Measurements from ENCODE around the gene WNT3. TPM values are rescaled to one million over a fixed set of nuclear protein-coding genes. Genes with fewer than 3 reads are reported as not detected.

WNT3 gene
- total RNA-seq, 2 experiments from 2014 or later = 4.9 to 5.1 TPM

- ChIA-PET CTCF (ENCODE audit: unreplicated experiment) (interaction anchor here (0.6 kb wide), 1 partner anchor 19 kb away, joined by 4 read pairs; no protein-coding TSS in a partner anchor), POLR2A (no interaction called here)
- BruUV-seq (replicated peaks) = no TSS peak
- Histone ChIP-seq H3K4me3 (ENCODE audit: low read depth, low read length, poor library complexity, severe bottlenecking) (no peak overlapping the region), H4K20me1 (ENCODE audit: insufficient read depth, low read length) (no peaks in the 10 kb centered on the region), H3K79me2 (ENCODE audit: insufficient read depth, low read depth, low read length) (no peaks in the 10 kb centered on the region), H2AFZ (ENCODE audit: low read length) (no peak overlapping the region), H3K9me2 (ENCODE audit: insufficient read depth, low read length) (no peaks in the 10 kb centered on the region), H3K36me3 (ENCODE audit: insufficient read depth, low read length) (no peaks in the 10 kb centered on the region), H3K4me2 (ENCODE audit: low read length) (no peak overlapping the region), H3K4me1 (ENCODE audit: insufficient read depth, low read length, poor library complexity, severe bottlenecking) (peaks cover 12% of the 10 kb centered on the region), H3K27ac (ENCODE audit: low read depth, low read length, poor library complexity, severe bottlenecking) (no peak overlapping the region), H3K9me3 (ENCODE audit: low read length) (no peaks in the 10 kb centered on the region)
- intact Hi-C loops (cut with micrococcal nuclease; ENCODE audit: unreplicated experiment) = no loop called here
- TF ChIP-seq EZH2phosphoT487 (IDR thresholded peaks at IDR 0.05; ENCODE audit: borderline replicate concordance, low read depth, low read length) (no peak), CTCF (conservative IDR thresholded peaks at IDR 0.05; ENCODE audit: low read length) (no peak)
- DNase-seq (ENCODE audit: low spot score) = no peak
Measured at GRCh38 chr17:46821482-46822387, 3.2 kb upstream of the WNT3 start.

GRCh38 chr17:46820592-46821450 lies 2.3 kb upstream of the WNT3 start:
- Histone ChIP-seq H3K36me3 (ENCODE audit: insufficient read depth, low read length) (no peaks in the 10 kb centered on the region), H3K4me2 (ENCODE audit: low read length) (no peak overlapping the region), H3K4me3 (ENCODE audit: low read depth, low read length, poor library complexity, severe bottlenecking) (no peak overlapping the region), H4K20me1 (ENCODE audit: insufficient read depth, low read length) (no peaks in the 10 kb centered on the region), H3K27ac (ENCODE audit: low read depth, low read length, poor library complexity, severe bottlenecking) (no peak overlapping the region), H3K4me1 (ENCODE audit: insufficient read depth, low read length, poor library complexity, severe bottlenecking) (peaks cover 12% of the 10 kb centered on the region), H3K9me2 (ENCODE audit: insufficient read depth, low read length) (no peaks in the 10 kb centered on the region), H3K9me3 (ENCODE audit: low read length) (no peaks in the 10 kb centered on the region), H3K79me2 (ENCODE audit: insufficient read depth, low read depth, low read length) (no peaks in the 10 kb centered on the region), H2AFZ (ENCODE audit: low read length) (no peak overlapping the region)
- CTCF ChIA-PET (ENCODE audit: unreplicated experiment) = no interaction called here
- POLR2A ChIA-PET = no interaction called here
- intact Hi-C loops (cut with micrococcal nuclease; ENCODE audit: unreplicated experiment) = no loop called here
- no TSS peak for BruUV-seq (replicated peaks)
- DNase-seq (ENCODE audit: low spot score) = no peak
- no peak for TF ChIP-seq EZH2phosphoT487 (IDR thresholded peaks at IDR 0.05; ENCODE audit: borderline replicate concordance, low read depth, low read length)
- no peak for TF ChIP-seq CTCF (conservative IDR thresholded peaks at IDR 0.05; ENCODE audit: low read length)
